ENCODE data around the gene TOMM7. TPM values are rescaled to one million over a fixed set of nuclear protein-coding genes. Genes with fewer than 3 reads are reported as not detected.
"Not testable (repeated sequence)": the region's sequence is repeated elsewhere in the genome, so short reads cannot be mapped to it uniquely, and the experiment has no call there.

The TOMM7 gene
- total RNA-seq, 1 experiment from 2014 or later = 170 TPM

DNA sequence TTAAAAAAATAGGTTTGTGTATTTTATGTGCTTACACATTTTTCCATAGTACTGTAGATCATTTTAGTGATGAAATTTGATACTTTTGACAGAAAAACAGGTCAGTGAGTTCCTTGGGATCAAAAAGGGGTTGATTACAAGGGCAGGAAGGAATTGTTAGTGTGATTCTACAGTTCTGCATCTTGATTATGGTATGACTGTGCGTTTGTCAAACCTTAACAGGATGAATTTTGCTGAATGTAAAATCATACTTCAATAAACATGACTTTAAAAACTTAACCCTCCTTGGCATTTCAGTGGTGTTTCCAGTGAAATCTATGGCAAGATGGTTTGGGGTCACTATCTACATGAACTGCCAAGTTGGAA lies 35.6 kb upstream of the TOMM7 start:
- Histone ChIP-seq H2AFZ (ENCODE audit: low read length) (no peak overlapping the region), H3K4me3 (ENCODE audit: low read length) (no peak overlapping the region), H3K36me3 (ENCODE audit: insufficient read depth, low read length) (peaks cover 34% of the 10 kb centered on the region), H3K27ac (ENCODE audit: low read length) (no peak overlapping the region), H3K4me1 (ENCODE audit: low read length) (peaks cover 26% of the 10 kb centered on the region), H3K27me3 (ENCODE audit: low read length) (no peaks in the 10 kb centered on the region), H3K79me2 (ENCODE audit: low read length) (peaks cover 21% of the 10 kb centered on the region), H3K4me2 (ENCODE audit: low read depth, low read length, poor library complexity, severe bottlenecking) (no peak overlapping the region), H3K9me3 (ENCODE audit: low read length) (no peaks in the 10 kb centered on the region), H3K9ac (ENCODE audit: low read length) (no peak overlapping the region), H3K9me2 (replicated peaks; ENCODE audit: insufficient read depth, low read length) (no peaks in the 10 kb centered on the region), H4K20me1 (ENCODE audit: insufficient read depth, low read depth, low read length) (no peaks in the 10 kb centered on the region)
- DNase-seq = no peak

DNA sequence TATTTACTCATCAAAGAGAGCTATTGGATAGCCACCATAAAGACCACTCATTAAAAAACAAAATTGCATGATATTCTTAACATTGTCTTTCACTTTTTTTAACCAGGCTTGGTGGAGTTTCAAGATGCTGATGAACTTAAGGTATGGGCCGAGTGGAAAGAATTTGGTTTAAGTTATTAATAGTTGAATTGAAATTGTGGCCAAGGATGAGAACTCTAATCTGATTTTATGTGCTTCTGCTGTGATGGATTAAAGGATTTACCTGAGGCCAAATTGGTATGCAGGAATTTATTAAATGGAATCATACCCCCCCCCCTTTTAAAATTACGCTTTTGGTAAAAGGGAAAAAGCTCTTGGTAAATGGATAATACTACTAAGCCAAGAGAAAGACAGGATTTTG lies 33.8 kb upstream of the TOMM7 start:
- Histone ChIP-seq H2AFZ (ENCODE audit: low read length) (no peak overlapping the region), H3K27me3 (ENCODE audit: low read length) (no peaks in the 10 kb centered on the region), H3K4me3 (ENCODE audit: low read length) (0 out of 2 replicates have a peak overlapping the region, but pooled peaks have one; percentile 73), H3K9me2 (replicated peaks; ENCODE audit: insufficient read depth, low read length) (no peaks in the 10 kb centered on the region), H3K4me2 (ENCODE audit: low read depth, low read length, poor library complexity, severe bottlenecking) (peak overlapping the region; percentile 82), H3K36me3 (ENCODE audit: insufficient read depth, low read length) (peaks cover 34% of the 10 kb centered on the region), H3K9ac (ENCODE audit: low read length) (peak overlapping the region; percentile 86), H3K27ac (ENCODE audit: low read length) (peak overlapping the region; percentile 72), H3K79me2 (ENCODE audit: low read length) (peaks cover 21% of the 10 kb centered on the region), H4K20me1 (ENCODE audit: insufficient read depth, low read depth, low read length) (no peaks in the 10 kb centered on the region), H3K4me1 (ENCODE audit: low read length) (peaks cover 31% of the 10 kb centered on the region), H3K9me3 (ENCODE audit: low read length) (no peaks in the 10 kb centered on the region)
- DNase-seq = no peak

DNA sequence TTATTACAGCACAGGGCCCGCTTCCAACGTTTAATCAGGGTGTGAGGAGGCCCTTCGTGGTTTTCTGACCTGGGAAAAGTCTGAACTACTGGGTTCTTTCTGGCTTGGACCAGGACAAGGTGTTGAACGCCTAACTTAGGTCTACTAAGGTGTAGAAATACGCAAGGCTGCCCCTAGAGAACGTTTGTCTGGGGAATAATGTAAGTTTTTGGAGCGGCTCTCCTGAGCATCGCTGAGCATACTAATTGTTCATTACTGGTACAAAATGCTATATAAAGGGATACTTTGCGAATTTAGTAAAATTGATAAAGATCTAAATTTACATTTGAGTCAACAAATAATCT lies 32.4 kb upstream of the TOMM7 start:
- no peaks in the 10 kb centered on the region for H4K20me1 ChIP-seq (ENCODE audit: insufficient read depth, low read depth, low read length)
- peak overlapping the region; percentile 86 for H3K9ac ChIP-seq (ENCODE audit: low read length)
- no peaks in the 10 kb centered on the region for H3K27me3 ChIP-seq (ENCODE audit: low read length)
- H3K9me2 ChIP-seq (replicated peaks; ENCODE audit: insufficient read depth, low read length) = no peaks in the 10 kb centered on the region
- peak overlapping the region; percentile 73 for H3K4me3 ChIP-seq (ENCODE audit: low read length)
- DNase-seq = no peak
- no peak overlapping the region; the same call in 1 of the 2 replicates for H2AFZ ChIP-seq (ENCODE audit: low read length)
- H3K27ac ChIP-seq (ENCODE audit: low read length) = peak overlapping the region; percentile 72
- peaks cover 34% of the 10 kb centered on the region for H3K36me3 ChIP-seq (ENCODE audit: insufficient read depth, low read length)
- peaks cover 31% of the 10 kb centered on the region for H3K4me1 ChIP-seq (ENCODE audit: low read length)
- H3K79me2 ChIP-seq (ENCODE audit: low read length) = peaks cover 21% of the 10 kb centered on the region
- H3K4me2 ChIP-seq (ENCODE audit: low read depth, low read length, poor library complexity, severe bottlenecking) = peak overlapping the region; percentile 82
- H3K9me3 ChIP-seq (ENCODE audit: low read length) = no peaks in the 10 kb centered on the region

DNA sequence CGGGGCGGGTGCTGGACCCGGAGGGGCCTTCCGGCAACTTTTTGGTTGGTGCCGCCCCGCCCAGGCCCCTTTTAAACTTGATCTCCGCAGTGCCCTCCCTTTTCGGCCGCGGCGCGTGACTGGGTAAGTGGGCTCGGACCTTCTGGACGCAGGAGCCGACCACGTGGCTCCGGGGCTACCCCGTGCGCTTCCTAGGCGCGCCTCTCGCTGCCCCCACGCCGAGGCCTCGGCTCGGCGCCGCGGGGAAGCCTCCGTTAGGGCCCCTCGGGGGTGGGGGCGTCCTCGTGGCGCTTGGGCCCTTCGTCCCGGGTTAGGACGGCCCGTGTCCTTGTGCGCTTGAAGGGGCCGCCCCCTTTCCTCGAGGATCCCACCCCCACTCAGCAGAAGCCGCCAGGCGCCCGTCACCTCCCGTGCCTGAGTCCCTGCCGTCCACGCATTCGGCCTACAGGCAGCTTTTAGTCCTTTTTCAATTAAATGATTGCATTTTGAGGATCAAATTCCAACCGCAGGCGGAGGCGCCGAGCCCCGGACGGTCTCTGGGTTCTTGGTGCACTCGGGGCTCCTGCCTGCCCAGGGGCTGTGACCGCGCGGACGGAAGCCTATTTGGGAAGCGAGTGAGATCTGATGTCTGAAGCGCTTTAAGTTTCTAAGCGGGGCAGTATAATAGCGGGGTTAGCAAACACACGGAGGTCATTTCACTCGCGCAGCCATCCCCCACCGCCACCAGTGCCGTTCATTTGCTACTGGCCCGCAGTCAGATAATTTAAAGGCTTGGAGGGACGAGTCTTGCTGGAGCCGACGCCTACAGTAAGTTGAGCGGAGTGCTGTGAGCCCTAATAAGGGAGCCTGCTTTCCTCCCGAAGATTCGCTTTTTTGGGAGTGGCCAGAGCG lies 31.8 kb upstream of the TOMM7 start:
- peak; percentile 95 for DNase-seq
- peak overlapping the region; percentile 86 for H3K9ac ChIP-seq (ENCODE audit: low read length)
- H3K9me2 ChIP-seq (replicated peaks; ENCODE audit: insufficient read depth, low read length) = no peaks in the 10 kb centered on the region
- no peaks in the 10 kb centered on the region for H3K27me3 ChIP-seq (ENCODE audit: low read length)
- no peaks in the 10 kb centered on the region for H4K20me1 ChIP-seq (ENCODE audit: insufficient read depth, low read depth, low read length)
- peaks cover 21% of the 10 kb centered on the region for H3K79me2 ChIP-seq (ENCODE audit: low read length)
- H3K9me3 ChIP-seq (ENCODE audit: low read length) = no peaks in the 10 kb centered on the region
- H3K4me1 ChIP-seq (ENCODE audit: low read length) = peaks cover 31% of the 10 kb centered on the region
- H3K27ac ChIP-seq (ENCODE audit: low read length) = peak overlapping the region; percentile 72
- peak overlapping the region; percentile 13; the same call in 1 of the 2 replicates for H2AFZ ChIP-seq (ENCODE audit: low read length)
- H3K4me2 ChIP-seq (ENCODE audit: low read depth, low read length, poor library complexity, severe bottlenecking) = peak overlapping the region; percentile 82
- H3K36me3 ChIP-seq (ENCODE audit: insufficient read depth, low read length) = peaks cover 34% of the 10 kb centered on the region
- peak overlapping the region; percentile 73 for H3K4me3 ChIP-seq (ENCODE audit: low read length)

DNA sequence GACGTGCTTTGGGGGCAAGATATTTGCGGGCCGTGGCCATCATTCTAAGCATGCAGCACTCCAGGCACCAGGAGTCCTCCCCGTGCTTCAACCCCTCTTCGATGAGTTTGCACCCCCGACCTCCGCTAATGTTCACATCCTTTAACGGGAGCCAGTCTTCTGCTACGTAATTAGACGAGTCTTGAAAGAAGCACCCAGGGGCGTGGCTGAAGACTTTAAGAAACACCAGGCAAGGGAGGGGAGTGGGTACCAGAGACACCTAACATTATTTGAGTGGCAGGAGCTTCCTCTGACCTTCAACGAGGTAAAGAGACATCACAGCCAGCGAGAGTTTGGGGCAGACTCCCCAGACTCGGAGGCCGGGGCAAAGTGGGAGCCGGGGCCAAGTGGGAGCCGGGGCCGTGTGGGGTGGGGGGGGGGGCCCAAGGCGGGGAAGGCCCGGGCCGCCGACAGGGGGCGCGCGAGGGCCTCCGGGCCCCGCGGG lies 31.1 kb upstream of the TOMM7 start:
- peak overlapping the region; percentile 86 for H3K9ac ChIP-seq (ENCODE audit: low read length)
- peak; percentile 77 for DNase-seq
- peaks cover 31% of the 10 kb centered on the region for H3K4me1 ChIP-seq (ENCODE audit: low read length)
- no peaks in the 10 kb centered on the region for H3K9me2 ChIP-seq (replicated peaks; ENCODE audit: insufficient read depth, low read length)
- no peaks in the 10 kb centered on the region for H4K20me1 ChIP-seq (ENCODE audit: insufficient read depth, low read depth, low read length)
- H3K79me2 ChIP-seq (ENCODE audit: low read length) = peaks cover 21% of the 10 kb centered on the region
- no peak overlapping the region for H3K27ac ChIP-seq (ENCODE audit: low read length)
- no peaks in the 10 kb centered on the region for H3K27me3 ChIP-seq (ENCODE audit: low read length)
- H2AFZ ChIP-seq (ENCODE audit: low read length) = peak overlapping the region; percentile 96
- H3K4me2 ChIP-seq (ENCODE audit: low read depth, low read length, poor library complexity, severe bottlenecking) = peak overlapping the region; percentile 82
- peak overlapping the region; percentile 73 for H3K4me3 ChIP-seq (ENCODE audit: low read length)
- peaks cover 27% of the 10 kb centered on the region for H3K36me3 ChIP-seq (ENCODE audit: insufficient read depth, low read length)
- H3K9me3 ChIP-seq (ENCODE audit: low read length) = no peaks in the 10 kb centered on the region

DNA sequence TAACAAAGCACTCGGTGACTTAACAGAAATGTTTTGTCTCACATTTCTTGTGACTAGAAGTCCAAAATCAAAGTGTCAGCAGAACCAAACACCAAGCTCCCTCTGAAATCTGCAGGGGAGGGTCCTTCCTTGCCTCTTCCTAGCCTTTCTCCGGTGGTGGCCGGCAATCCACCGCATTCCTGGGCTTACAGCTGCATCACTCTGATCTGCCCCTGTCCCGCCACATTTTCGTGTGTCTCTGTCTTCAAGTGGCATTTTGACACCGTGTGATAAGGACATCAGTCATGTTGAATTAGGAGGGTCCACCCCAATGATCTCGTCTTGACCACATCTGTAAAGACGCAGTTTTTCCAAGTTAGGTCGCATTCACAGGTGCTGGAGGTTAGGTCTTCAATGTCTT lies 30.5 kb upstream of the TOMM7 start:
- Histone ChIP-seq H3K79me2 (ENCODE audit: low read length) (peaks cover 21% of the 10 kb centered on the region), H3K9ac (ENCODE audit: low read length) (no peak overlapping the region; the same call in 1 of the 2 replicates), H2AFZ (ENCODE audit: low read length) (peak overlapping the region; percentile 96; the same call in 1 of the 2 replicates), H3K27ac (ENCODE audit: low read length) (no peak overlapping the region), H3K4me3 (ENCODE audit: low read length) (no peak overlapping the region; the same call in 1 of the 2 replicates), H3K9me2 (replicated peaks; ENCODE audit: insufficient read depth, low read length) (no peaks in the 10 kb centered on the region), H3K4me1 (ENCODE audit: low read length) (peaks cover 31% of the 10 kb centered on the region), H3K4me2 (ENCODE audit: low read depth, low read length, poor library complexity, severe bottlenecking) (peak overlapping the region; percentile 82), H4K20me1 (ENCODE audit: insufficient read depth, low read depth, low read length) (no peaks in the 10 kb centered on the region), H3K9me3 (ENCODE audit: low read length) (no peaks in the 10 kb centered on the region), H3K27me3 (ENCODE audit: low read length) (no peaks in the 10 kb centered on the region), H3K36me3 (ENCODE audit: insufficient read depth, low read length) (peaks cover 22% of the 10 kb centered on the region)
- no peak for DNase-seq

DNA sequence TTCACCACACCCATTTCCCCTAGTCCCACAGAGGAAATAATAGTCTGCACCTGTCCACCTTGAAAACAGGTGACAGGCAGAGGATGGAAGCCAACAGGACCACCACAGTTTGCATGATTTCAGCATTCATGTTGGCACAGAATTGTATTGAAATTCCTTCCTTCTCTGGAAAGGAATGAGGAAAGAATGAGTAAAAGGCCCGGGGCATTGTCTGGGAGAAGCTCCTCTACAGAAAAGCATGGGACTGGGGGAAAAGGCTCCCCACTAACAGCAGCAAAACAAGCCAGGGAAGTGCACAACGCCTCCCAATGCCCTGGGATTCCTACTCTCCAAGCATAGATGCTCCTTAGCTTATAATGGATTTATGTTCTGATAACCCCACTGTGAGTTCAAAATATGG lies 28.5 kb upstream of the TOMM7 start:
- Histone ChIP-seq H3K27ac (ENCODE audit: low read length) (no peak overlapping the region), H3K27me3 (ENCODE audit: low read length) (no peaks in the 10 kb centered on the region), H3K9ac (ENCODE audit: low read length) (no peak overlapping the region), H3K4me2 (ENCODE audit: low read depth, low read length, poor library complexity, severe bottlenecking) (no peak overlapping the region), H3K9me2 (replicated peaks; ENCODE audit: insufficient read depth, low read length) (no peaks in the 10 kb centered on the region), H3K36me3 (ENCODE audit: insufficient read depth, low read length) (peaks cover 9% of the 10 kb centered on the region), H2AFZ (ENCODE audit: low read length) (no peak overlapping the region), H3K9me3 (ENCODE audit: low read length) (no peaks in the 10 kb centered on the region), H3K4me1 (ENCODE audit: low read length) (peaks cover 22% of the 10 kb centered on the region), H3K4me3 (ENCODE audit: low read length) (no peak overlapping the region), H3K79me2 (ENCODE audit: low read length) (peaks cover 18% of the 10 kb centered on the region), H4K20me1 (ENCODE audit: insufficient read depth, low read depth, low read length) (no peaks in the 10 kb centered on the region)
- DNase-seq = no peak

DNA sequence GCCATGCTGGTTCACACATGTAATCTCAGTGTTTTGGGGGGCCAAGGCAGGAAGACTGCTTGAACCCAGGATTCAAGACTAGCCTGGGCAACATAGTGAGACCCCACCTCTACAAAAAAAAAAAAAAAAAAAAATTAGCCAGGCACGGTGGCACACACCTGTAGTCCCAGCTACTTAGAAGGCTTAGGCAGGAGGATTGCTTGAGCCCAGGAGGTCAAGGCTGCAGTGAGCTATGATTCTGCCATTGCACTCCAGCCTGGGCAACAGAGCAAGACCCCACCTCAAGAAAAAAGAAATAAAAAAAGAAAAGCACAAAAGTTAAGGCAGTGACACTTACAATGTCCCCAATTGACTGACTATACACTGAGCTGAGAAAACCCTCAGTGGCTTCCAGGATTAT lies 27.7 kb upstream of the TOMM7 start:
- not testable (repeated sequence) for H3K9me2 ChIP-seq (replicated peaks; ENCODE audit: insufficient read depth, low read length); H3K4me2 ChIP-seq (ENCODE audit: low read depth, low read length, poor library complexity, severe bottlenecking); H3K36me3 ChIP-seq (ENCODE audit: insufficient read depth, low read length); H3K27me3 ChIP-seq (ENCODE audit: low read length); H3K27ac ChIP-seq (ENCODE audit: low read length); H2AFZ ChIP-seq (ENCODE audit: low read length); H3K4me3 ChIP-seq (ENCODE audit: low read length); H3K9me3 ChIP-seq (ENCODE audit: low read length); H4K20me1 ChIP-seq (ENCODE audit: insufficient read depth, low read depth, low read length); H3K9ac ChIP-seq (ENCODE audit: low read length); DNase-seq
- Histone ChIP-seq H3K79me2 (ENCODE audit: low read length) (peaks cover 12% of the 10 kb centered on the region), H3K4me1 (ENCODE audit: low read length) (peaks cover 15% of the 10 kb centered on the region)
